Keratinocyte (primary cell): ENCODE measurements around the gene TRAPPC14. TPM values are rescaled to one million over a fixed set of nuclear protein-coding genes. Genes with fewer than 3 reads are reported as not detected.

Source experiments
- DNase-seq: peaks from one replicate; pipeline ENCODE4 v3.0.0-alpha.2; 2011; ENCODE audit warnings: low read depth, missing footprints, low spot score
- FAIRE-seq: peaks from 2 replicates; lab custom pipeline; 2011; peaks lifted over from hg19 to GRCh38; lab: Jason Lieb, UNC
- H2AFZ ChIP-seq: 2 replicates; pipeline ENCODE4 v1.6.0; 2012; ENCODE audit warnings: low read length, control low read depth, inconsistent platforms; ENCODE audit not compliant: control insufficient read depth
- H3K27ac ChIP-seq: 2 replicates; pipeline ENCODE4 v1.5.1; 2011; ENCODE audit warnings: low read length; ENCODE audit not compliant: control insufficient read depth, insufficient read depth
- H3K27me3 ChIP-seq: 3 replicates; pipeline ENCODE4 v1.6.0; 2011; ENCODE audit warnings: low read length; ENCODE audit not compliant: control insufficient read depth, insufficient read depth; ENCODE audit errors: extremely low read depth
- H3K36me3 ChIP-seq, 2 experiments: 2 replicates in 1 of 2; 3 replicates in 1 of 2; pipeline ENCODE4 v1.5.1; 2011; ENCODE audit warnings: low read length in 2 of 2, mild to moderate bottlenecking in 1 of 2; ENCODE audit not compliant: control insufficient read depth in 2 of 2, insufficient read depth in 2 of 2; ENCODE audit errors: extremely low read depth in 1 of 2
- H3K4me1 ChIP-seq: 3 replicates; pipeline ENCODE4 v1.5.1; 2011; ENCODE audit warnings: low read length; ENCODE audit not compliant: control insufficient read depth, insufficient read depth; ENCODE audit errors: extremely low read depth
- H3K4me2 ChIP-seq: 3 replicates; pipeline ENCODE4 v1.6.0; 2011; ENCODE audit warnings: low read depth, low read length; ENCODE audit not compliant: control insufficient read depth, insufficient read depth; ENCODE audit errors: extremely low read depth
- H3K4me3 ChIP-seq, 3 experiments: fragments of 200-600 bp in 1 of 3; sonication (generic) in 1 of 3; 2 replicates in 2 of 3; 3 replicates in 1 of 3; pipeline ENCODE4 v1.5.1; 2011 to 2016; ENCODE audit warnings: low read length in 3 of 3, mild to moderate bottlenecking in 3 of 3, control low read depth in 2 of 3, inconsistent platforms in 1 of 3, low read depth in 1 of 3, mixed read lengths in 1 of 3, mixed run types in 1 of 3, moderate library complexity in 1 of 3; ENCODE audit not compliant: control insufficient read depth in 2 of 3, insufficient read depth in 2 of 3; ENCODE audit errors: extremely low read depth in 1 of 3
- H3K79me2 ChIP-seq: 2 replicates; pipeline ENCODE4 v1.6.0; 2012; ENCODE audit warnings: low read length; ENCODE audit not compliant: control insufficient read depth, insufficient read depth
- H3K9ac ChIP-seq: 3 replicates; pipeline ENCODE4 v1.6.0; 2011; ENCODE audit warnings: low read length; ENCODE audit not compliant: control insufficient read depth, insufficient read depth; ENCODE audit errors: extremely low read depth
- H3K9me1 ChIP-seq: 3 replicates; pipeline ENCODE4 v1.6.0; 2011; ENCODE audit warnings: low read length; ENCODE audit not compliant: control insufficient read depth, insufficient read depth; ENCODE audit errors: extremely low read depth
- H3K9me3 ChIP-seq: 2 replicates; pipeline ENCODE4 v1.5.1; 2012; ENCODE audit warnings: low read depth, low read length; ENCODE audit not compliant: control insufficient read depth
- H4K20me1 ChIP-seq: 3 replicates; pipeline ENCODE4 v1.6.0; 2011; ENCODE audit warnings: low read length; ENCODE audit not compliant: control insufficient read depth, insufficient read depth; ENCODE audit errors: extremely low read depth
- EZH2 ChIP-seq: IDR thresholded peaks from one replicate; pipeline ENCODE4 v1.6.1; 2012; ENCODE audit warnings: inconsistent platforms, mild to moderate bottlenecking, low read length, moderate library complexity
- dilution Hi-C: fragments of 300-500 bp; cut with MboI; formaldehyde crosslinking; loops from one replicate; pipeline ENCODE4 v1.7.0; 2020; ENCODE audit warnings: low sequenced_read_pairs; ENCODE audit not compliant: extremely low pct_ligation_motif_present
- polyA plus RNA-seq, 5 experiments: library from polyadenylated mRNA; depleted of rRNA in 3 of 5; stranded (reverse) in 3 of 5; stranded (forward) in 1 of 5; unstranded in 1 of 5; fragments of >200 nt; gene quantifications; 1 replicate in 1 of 5; 2 replicates in 3 of 5; 3 replicates in 1 of 5; pipeline versions ENCODE4 v1.2.1 to v1.2.3, GENCODE V29; 2011 to 2012; ENCODE audit warnings: missing spikeins in 2 of 5, low read depth in 1 of 5, low replicate concordance in 1 of 5
- TF ChIP-seq, protein P1 (sequence below), 3 experiments: IDR thresholded peaks in 1 of 3; conservative IDR thresholded peaks in 1 of 3; optimal IDR thresholded peaks in 1 of 3; 2 replicates in 2 of 3; 3 replicates in 1 of 3; pipeline versions ENCODE3 to v1.5.1; 2011; ENCODE audit warnings: low read length in 3 of 3, mild to moderate bottlenecking in 3 of 3, moderate library complexity in 2 of 3, control low read depth in 1 of 3, inconsistent platforms in 1 of 3; ENCODE audit not compliant: insufficient read depth in 2 of 3; ENCODE audit errors: extremely low read depth in 1 of 3

Gene TRAPPC14
- polyA plus RNA-seq, 1 donor (not counting 4 experiments of a cell fraction or from before 2014, with no cell fraction given) = 4.7 TPM

- FAIRE-seq = no peak
- H3K36me3 ChIP-seq = peaks cover 16 to 28% of the 10 kb centered on the region in 2 experiments
- no peak overlapping the region for H3K27ac ChIP-seq
- H3K9me3 ChIP-seq = no peaks in the 10 kb centered on the region
- H3K4me3 ChIP-seq = no peak overlapping the region
- no peaks in the 10 kb centered on the region for H3K9me1 ChIP-seq
- dilution Hi-C loops = no loop called here
- no peak overlapping the region for H3K4me2 ChIP-seq
- H2AFZ ChIP-seq = no peak overlapping the region
- peaks cover 29% of the 10 kb centered on the region for H3K4me1 ChIP-seq
- no peak for TF ChIP-seq EZH2
- TF ChIP-seq, protein P1, sequence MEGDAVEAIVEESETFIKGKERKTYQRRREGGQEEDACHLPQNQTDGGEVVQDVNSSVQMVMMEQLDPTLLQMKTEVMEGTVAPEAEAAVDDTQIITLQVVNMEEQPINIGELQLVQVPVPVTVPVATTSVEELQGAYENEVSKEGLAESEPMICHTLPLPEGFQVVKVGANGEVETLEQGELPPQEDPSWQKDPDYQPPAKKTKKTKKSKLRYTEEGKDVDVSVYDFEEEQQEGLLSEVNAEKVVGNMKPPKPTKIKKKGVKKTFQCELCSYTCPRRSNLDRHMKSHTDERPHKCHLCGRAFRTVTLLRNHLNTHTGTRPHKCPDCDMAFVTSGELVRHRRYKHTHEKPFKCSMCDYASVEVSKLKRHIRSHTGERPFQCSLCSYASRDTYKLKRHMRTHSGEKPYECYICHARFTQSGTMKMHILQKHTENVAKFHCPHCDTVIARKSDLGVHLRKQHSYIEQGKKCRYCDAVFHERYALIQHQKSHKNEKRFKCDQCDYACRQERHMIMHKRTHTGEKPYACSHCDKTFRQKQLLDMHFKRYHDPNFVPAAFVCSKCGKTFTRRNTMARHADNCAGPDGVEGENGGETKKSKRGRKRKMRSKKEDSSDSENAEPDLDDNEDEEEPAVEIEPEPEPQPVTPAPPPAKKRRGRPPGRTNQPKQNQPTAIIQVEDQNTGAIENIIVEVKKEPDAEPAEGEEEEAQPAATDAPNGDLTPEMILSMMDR (optimal IDR thresholded peaks at IDR 0.05 in 1 of 3, IDR thresholded peaks at IDR 0.05 in 1 of 3, conservative IDR thresholded peaks at IDR 0.05 in 1 of 3; ENCODE audit: extremely low read depth in 1 of 3, insufficient read depth in 2 of 3, low read length in 3 of 3) = no peak
- no peak overlapping the region for H3K9ac ChIP-seq
- peaks cover 17% of the 10 kb centered on the region for H3K79me2 ChIP-seq
- DNase-seq = no peak
- H3K27me3 ChIP-seq = no peaks in the 10 kb centered on the region
- H4K20me1 ChIP-seq = peaks cover 7% of the 10 kb centered on the region
These were observed 4.6 kb downstream of the TRAPPC14 start for GRCh38 chr7:100153708-100154535.

DNA sequence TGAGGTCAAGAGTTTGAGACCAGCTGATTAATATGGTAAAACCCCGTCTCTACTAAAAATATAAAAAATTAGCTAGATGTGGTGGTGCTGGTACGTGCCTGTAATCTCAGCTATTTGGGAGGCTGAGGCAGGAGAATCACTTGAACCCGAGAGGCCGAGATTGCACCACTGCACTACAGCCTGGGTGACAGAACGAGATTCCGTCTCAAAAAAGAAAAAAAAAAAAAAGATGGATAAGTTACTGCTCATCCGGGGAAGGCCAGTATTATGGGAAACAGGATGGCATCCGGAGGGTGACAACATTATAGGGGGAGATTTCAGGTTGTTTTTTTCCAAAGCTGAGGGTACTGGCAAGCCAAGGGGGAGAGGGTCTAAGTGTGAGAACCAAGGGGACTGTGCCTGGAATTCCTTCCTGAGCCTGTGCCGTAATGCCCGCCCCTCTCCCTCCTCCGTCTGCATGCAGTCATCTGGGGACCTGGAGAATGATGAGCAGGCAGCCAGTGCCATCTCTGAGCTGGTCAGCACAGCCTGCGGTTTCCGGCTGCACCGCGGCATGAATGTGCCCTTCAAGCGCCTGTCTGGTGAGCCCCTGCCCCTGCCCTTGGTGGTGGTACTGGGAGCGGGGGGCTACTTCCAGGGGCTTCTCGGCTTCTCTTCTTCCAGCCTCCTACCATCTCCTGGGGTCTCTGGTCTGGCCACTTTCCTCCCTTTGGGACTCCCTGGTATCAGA, 5.4 kb downstream of the TRAPPC14 start:
- Histone ChIP-seq H3K4me3 (no peak overlapping the region), H3K27me3 (no peaks in the 10 kb centered on the region), H3K9me1 (no peaks in the 10 kb centered on the region), H3K36me3 (peaks cover 16 to 28% of the 10 kb centered on the region in 2 experiments), H3K4me2 (no peak overlapping the region), H3K4me1 (peaks cover 30% of the 10 kb centered on the region), H4K20me1 (peaks cover 7% of the 10 kb centered on the region), H3K79me2 (peaks cover 19% of the 10 kb centered on the region), H3K27ac (no peak overlapping the region), H3K9ac (no peak overlapping the region), H2AFZ (no peak overlapping the region), H3K9me3 (no peaks in the 10 kb centered on the region)
- FAIRE-seq (no peak), DNase-seq (no peak)
- no peak for TF ChIP-seq EZH2
- TF ChIP-seq, protein P1 (optimal IDR thresholded peaks at IDR 0.05 in 1 of 3, IDR thresholded peaks at IDR 0.05 in 1 of 3, conservative IDR thresholded peaks at IDR 0.05 in 1 of 3; ENCODE audit: extremely low read depth in 1 of 3, insufficient read depth in 2 of 3, low read length in 3 of 3) = no peak
- dilution Hi-C loops = no loop called here
